ENCODE data around the gene GPC5.

DNA sequence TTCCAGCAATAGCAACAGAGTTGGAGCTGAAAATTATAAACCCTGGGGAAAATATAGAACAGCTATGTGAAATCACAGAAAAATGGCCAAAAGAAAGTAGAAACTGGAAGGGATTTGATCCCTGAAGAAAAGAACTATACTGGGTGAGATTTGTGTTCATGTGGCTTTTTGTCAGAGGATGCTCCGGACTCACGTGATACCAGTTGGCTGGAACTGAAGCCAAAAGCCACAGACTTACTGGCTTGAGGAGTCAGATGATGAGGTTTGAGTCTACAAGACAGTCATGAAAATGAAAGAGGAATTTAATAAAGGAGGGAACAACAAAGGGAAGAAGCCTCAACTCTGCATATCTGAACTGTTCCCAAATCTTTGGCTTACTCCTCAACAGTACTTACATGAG lies 427.1 kb downstream of the GPC5 start:
- TF ChIP-seq, protein P1, sequence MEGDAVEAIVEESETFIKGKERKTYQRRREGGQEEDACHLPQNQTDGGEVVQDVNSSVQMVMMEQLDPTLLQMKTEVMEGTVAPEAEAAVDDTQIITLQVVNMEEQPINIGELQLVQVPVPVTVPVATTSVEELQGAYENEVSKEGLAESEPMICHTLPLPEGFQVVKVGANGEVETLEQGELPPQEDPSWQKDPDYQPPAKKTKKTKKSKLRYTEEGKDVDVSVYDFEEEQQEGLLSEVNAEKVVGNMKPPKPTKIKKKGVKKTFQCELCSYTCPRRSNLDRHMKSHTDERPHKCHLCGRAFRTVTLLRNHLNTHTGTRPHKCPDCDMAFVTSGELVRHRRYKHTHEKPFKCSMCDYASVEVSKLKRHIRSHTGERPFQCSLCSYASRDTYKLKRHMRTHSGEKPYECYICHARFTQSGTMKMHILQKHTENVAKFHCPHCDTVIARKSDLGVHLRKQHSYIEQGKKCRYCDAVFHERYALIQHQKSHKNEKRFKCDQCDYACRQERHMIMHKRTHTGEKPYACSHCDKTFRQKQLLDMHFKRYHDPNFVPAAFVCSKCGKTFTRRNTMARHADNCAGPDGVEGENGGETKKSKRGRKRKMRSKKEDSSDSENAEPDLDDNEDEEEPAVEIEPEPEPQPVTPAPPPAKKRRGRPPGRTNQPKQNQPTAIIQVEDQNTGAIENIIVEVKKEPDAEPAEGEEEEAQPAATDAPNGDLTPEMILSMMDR (IDR thresholded peaks at IDR 0.05; ENCODE audit: low read depth, low read length, missing input control): no peak
- no peak for TF ChIP-seq YY1 (IDR thresholded peaks at IDR 0.05)
- no peak for TF ChIP-seq RAD21 (IDR thresholded peaks at IDR 0.05)
- TF ChIP-seq TAF1 (conservative IDR thresholded peaks at IDR 0.05): no peak
- no peak for TF ChIP-seq FOXA2 (IDR thresholded peaks at IDR 0.05)
- TF ChIP-seq, protein P2, sequence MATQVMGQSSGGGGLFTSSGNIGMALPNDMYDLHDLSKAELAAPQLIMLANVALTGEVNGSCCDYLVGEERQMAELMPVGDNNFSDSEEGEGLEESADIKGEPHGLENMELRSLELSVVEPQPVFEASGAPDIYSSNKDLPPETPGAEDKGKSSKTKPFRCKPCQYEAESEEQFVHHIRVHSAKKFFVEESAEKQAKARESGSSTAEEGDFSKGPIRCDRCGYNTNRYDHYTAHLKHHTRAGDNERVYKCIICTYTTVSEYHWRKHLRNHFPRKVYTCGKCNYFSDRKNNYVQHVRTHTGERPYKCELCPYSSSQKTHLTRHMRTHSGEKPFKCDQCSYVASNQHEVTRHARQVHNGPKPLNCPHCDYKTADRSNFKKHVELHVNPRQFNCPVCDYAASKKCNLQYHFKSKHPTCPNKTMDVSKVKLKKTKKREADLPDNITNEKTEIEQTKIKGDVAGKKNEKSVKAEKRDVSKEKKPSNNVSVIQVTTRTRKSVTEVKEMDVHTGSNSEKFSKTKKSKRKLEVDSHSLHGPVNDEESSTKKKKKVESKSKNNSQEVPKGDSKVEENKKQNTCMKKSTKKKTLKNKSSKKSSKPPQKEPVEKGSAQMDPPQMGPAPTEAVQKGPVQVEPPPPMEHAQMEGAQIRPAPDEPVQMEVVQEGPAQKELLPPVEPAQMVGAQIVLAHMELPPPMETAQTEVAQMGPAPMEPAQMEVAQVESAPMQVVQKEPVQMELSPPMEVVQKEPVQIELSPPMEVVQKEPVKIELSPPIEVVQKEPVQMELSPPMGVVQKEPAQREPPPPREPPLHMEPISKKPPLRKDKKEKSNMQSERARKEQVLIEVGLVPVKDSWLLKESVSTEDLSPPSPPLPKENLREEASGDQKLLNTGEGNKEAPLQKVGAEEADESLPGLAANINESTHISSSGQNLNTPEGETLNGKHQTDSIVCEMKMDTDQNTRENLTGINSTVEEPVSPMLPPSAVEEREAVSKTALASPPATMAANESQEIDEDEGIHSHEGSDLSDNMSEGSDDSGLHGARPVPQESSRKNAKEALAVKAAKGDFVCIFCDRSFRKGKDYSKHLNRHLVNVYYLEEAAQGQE (IDR thresholded peaks at IDR 0.05): no peak
- TF ChIP-seq, protein P3, sequence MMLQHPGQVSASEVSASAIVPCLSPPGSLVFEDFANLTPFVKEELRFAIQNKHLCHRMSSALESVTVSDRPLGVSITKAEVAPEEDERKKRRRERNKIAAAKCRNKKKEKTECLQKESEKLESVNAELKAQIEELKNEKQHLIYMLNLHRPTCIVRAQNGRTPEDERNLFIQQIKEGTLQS (IDR thresholded peaks at IDR 0.05): no peak
- TF ChIP-seq, protein P4, sequence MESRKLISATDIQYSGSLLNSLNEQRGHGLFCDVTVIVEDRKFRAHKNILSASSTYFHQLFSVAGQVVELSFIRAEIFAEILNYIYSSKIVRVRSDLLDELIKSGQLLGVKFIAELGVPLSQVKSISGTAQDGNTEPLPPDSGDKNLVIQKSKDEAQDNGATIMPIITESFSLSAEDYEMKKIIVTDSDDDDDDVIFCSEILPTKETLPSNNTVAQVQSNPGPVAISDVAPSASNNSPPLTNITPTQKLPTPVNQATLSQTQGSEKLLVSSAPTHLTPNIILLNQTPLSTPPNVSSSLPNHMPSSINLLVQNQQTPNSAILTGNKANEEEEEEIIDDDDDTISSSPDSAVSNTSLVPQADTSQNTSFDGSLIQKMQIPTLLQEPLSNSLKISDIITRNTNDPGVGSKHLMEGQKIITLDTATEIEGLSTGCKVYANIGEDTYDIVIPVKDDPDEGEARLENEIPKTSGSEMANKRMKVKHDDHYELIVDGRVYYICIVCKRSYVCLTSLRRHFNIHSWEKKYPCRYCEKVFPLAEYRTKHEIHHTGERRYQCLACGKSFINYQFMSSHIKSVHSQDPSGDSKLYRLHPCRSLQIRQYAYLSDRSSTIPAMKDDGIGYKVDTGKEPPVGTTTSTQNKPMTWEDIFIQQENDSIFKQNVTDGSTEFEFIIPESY (IDR thresholded peaks at IDR 0.05): no peak
- TF ChIP-seq, protein P5, sequence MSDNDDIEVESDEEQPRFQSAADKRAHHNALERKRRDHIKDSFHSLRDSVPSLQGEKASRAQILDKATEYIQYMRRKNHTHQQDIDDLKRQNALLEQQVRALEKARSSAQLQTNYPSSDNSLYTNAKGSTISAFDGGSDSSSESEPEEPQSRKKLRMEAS (IDR thresholded peaks at IDR 0.05): no peak
- TF ChIP-seq RXRA (IDR thresholded peaks at IDR 0.05): no peak
